NCI-H1694 (cell line): Measurements from ENCODE around the gene MRO.
"Not testable (repeated sequence)": the region's sequence is repeated elsewhere in the genome, so short reads cannot be mapped to it uniquely, and the experiment has no call there.

ENCODE experiments used
- DNase-seq: peaks from one replicate; lab custom pipeline; 2025; lab: John Stamatoyannopoulos, UW

Gene MRO

GRCh38 chr18:50833496-50833895, 13.7 kb upstream of the MRO start:
- not testable (repeated sequence) for DNase-seq

GRCh38 chr18:50832754-50833153, 12.9 kb upstream of the MRO start:
- DNase-seq: no peak

GRCh38 chr18:50830544-50830943, 10.7 kb upstream of the MRO start:
- DNase-seq: no peak

GRCh38 chr18:50829644-50830043, 9.8 kb upstream of the MRO start:
- DNase-seq: no peak

GRCh38 chr18:50826027-50826426, 6.2 kb upstream of the MRO start:
- no peak for DNase-seq

GRCh38 chr18:50825621-50826020, 5.8 kb upstream of the MRO start:
- no peak for DNase-seq

GRCh38 chr18:50822756-50823155, 2.9 kb upstream of the MRO start:
- DNase-seq: no peak

GRCh38 chr18:50820901-50821520, 1.2 kb upstream of the MRO start:
- no peak for DNase-seq

- no peak for DNase-seq
These were observed 639 bp downstream of the MRO start for GRCh38 chr18:50819027-50819727.

- no peak for DNase-seq
These were observed 3.2 kb downstream of the MRO start for GRCh38 chr18:50816419-50817166.

- no peak for DNase-seq
These were observed 5.4 kb downstream of the MRO start for GRCh38 chr18:50814395-50814794.

GRCh38 chr18:50813353-50813752, 6.5 kb downstream of the MRO start:
- no peak for DNase-seq

- no peak for DNase-seq
These were observed 7.0 kb downstream of the MRO start for GRCh38 chr18:50812834-50813233.

- DNase-seq: no peak
These were observed 12.6 kb downstream of the MRO start for GRCh38 chr18:50807176-50807575.

- DNase-seq: no peak
These were observed 13.6 kb downstream of the MRO start for GRCh38 chr18:50806208-50806616.

- no peak for DNase-seq
These were observed 14.1 kb downstream of the MRO start for GRCh38 chr18:50805732-50806131.

- no peak for DNase-seq
These were observed 16.2 kb downstream of the MRO start for GRCh38 chr18:50803592-50803991.

GRCh38 chr18:50802141-50802540, 17.7 kb downstream of the MRO start:
- no peak for DNase-seq

GRCh38 chr18:50797142-50797541, 22.7 kb downstream of the MRO start:
- DNase-seq: no peak

GRCh38 chr18:50796495-50796894, 23.3 kb downstream of the MRO start:
- no peak for DNase-seq

GRCh38 chr18:50793641-50794565, 25.9 kb downstream of the MRO start:
- DNase-seq: no peak

GRCh38 chr18:50792885-50793284, 26.9 kb downstream of the MRO start:
- DNase-seq: no peak
